Left lung (tissue), 10 donors: ENCODE results near the gene PTGFR. TPM values are rescaled to one million over a fixed set of nuclear protein-coding genes. Genes with fewer than 3 reads are reported as not detected.

Experiments
- ATAC-seq: fragments of 200-7000 bp; cut with Tn5 transposase; one replicate; pipeline ENCODE4 v1.9.1; 2020; ENCODE audit warnings: moderate library complexity
- DNase-seq, 4 donors: peaks; one replicate each; pipeline ENCODE4 v3.0.0-alpha.2; 2013 to 2020
- H3K27ac ChIP-seq, 2 donors: fragments of 200-600 bp; sonication (generic) in 1 of 2; one replicate each; pipeline versions ENCODE4 v1.5.0 to v1.8.0; 2020 to 2021
- H3K27me3 ChIP-seq, 2 donors: fragments of 200-600 bp; sonication (generic) in 1 of 2; one replicate each; pipeline versions ENCODE4 v1.5.0 to v1.8.0; 2020 to 2021
- H3K36me3 ChIP-seq, 2 donors: fragments of 200-600 bp; sonication (generic) in 1 of 2; one replicate each; pipeline versions ENCODE4 v1.5.0 to v1.8.0; 2020 to 2021
- H3K4me1 ChIP-seq, 2 donors: fragments of 200-600 bp; one replicate each; pipeline ENCODE4 v1.8.0; 2021
- H3K4me3 ChIP-seq, 2 donors: fragments of 200-600 bp; sonication (generic) in 1 of 2; one replicate each; pipeline versions ENCODE4 v1.5.0 to v1.8.0; 2020 to 2021; ENCODE audit warnings: mild to moderate bottlenecking in 1 of 2
- H3K9me3 ChIP-seq, 2 donors: fragments of 200-600 bp; sonication (generic) in 1 of 2; one replicate each; pipeline versions ENCODE4 v1.5.0 to v1.8.0; 2020 to 2021
- intact Hi-C, 2 donors: fragments of 100-400 bp; cut with DNase I; formaldehyde crosslinking; loops; one replicate each; pipeline versions ENCODE4 v1.11.2 to v1.14.2; 2022
- polyA plus RNA-seq, 6 donors: library from polyadenylated mRNA; unstranded; fragments of 120-200 nt; gene quantifications; one replicate each; pipeline ENCODE4 v1.2.1, GENCODE V29; 2013; ENCODE audit not compliant: insufficient read length in 6 of 6
- total RNA-seq, 2 donors: library from RNA; stranded (reverse); fragmentation: NEBNext Ultra II Directional; extraction: Animal tissue kit (Norgen Biotek cat#: 25700); gene quantifications; one replicate each; pipeline ENCODE4 v1.2.1, GENCODE V29; 2021
- TF ChIP-seq, protein P1 (sequence below), 2 donors: fragments of 200-600 bp; sonication (generic) in 1 of 2; IDR thresholded peaks; one replicate each; pipeline versions ENCODE4 v1.5.0 to v1.8.0; 2021; ENCODE audit warnings: antibody characterized with exemption in 2 of 2
- donor health status: DM: no; HTN: yes; CAD: no.
- donor health status: DM: no; HTN: no; CAD: no.

The PTGFR gene
- total and polyA plus RNA-seq, 8 donors = 0.10 to 4.7 (median 0.16) TPM

DNA sequence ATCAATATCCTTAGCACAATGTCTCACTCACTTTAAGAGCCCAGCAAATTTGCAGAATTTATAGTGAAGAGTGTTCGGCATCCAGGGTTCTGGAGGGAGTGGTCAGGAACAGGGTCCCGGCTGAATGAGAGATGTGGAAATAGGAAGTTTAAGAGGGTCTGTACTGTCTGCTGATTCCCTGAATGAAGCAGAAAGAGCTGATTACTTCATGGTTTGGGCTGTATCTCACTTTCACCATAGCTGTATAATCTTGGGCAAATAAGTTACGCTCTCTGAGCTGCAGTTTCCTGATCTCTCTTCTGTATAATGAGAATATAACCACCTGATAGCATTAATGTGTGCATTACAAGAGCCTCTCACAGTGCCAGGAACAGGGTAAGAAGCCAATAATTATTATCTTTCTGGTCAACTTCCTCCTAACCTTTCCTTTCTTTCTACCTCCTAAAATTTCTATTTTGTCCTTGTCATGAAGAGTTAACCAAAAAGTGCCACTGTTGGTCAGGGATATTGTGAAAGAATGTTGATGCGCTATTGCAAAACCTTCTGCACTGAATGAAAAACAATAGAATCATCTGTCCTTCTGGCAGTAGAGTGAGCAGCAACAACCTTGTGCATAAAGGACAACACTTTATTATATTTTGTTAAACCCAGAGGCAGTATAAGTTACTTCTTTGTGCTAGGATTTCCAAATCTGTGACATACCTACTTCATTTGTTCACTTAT, 14.7 kb upstream of the PTGFR start:
- H3K4me1 ChIP-seq = no peaks in the 10 kb centered on the region
- no peaks in the 10 kb centered on the region for H3K27me3 ChIP-seq
- H3K27ac ChIP-seq = no peak overlapping the region
- TF ChIP-seq, protein P1, sequence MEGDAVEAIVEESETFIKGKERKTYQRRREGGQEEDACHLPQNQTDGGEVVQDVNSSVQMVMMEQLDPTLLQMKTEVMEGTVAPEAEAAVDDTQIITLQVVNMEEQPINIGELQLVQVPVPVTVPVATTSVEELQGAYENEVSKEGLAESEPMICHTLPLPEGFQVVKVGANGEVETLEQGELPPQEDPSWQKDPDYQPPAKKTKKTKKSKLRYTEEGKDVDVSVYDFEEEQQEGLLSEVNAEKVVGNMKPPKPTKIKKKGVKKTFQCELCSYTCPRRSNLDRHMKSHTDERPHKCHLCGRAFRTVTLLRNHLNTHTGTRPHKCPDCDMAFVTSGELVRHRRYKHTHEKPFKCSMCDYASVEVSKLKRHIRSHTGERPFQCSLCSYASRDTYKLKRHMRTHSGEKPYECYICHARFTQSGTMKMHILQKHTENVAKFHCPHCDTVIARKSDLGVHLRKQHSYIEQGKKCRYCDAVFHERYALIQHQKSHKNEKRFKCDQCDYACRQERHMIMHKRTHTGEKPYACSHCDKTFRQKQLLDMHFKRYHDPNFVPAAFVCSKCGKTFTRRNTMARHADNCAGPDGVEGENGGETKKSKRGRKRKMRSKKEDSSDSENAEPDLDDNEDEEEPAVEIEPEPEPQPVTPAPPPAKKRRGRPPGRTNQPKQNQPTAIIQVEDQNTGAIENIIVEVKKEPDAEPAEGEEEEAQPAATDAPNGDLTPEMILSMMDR (IDR thresholded peaks at IDR 0.05) = no peak
- ATAC-seq = no peak
- H3K9me3 ChIP-seq = no peaks in the 10 kb centered on the region
- no peak overlapping the region for H3K4me3 ChIP-seq
- DNase-seq = no peak
- no peaks in the 10 kb centered on the region for H3K36me3 ChIP-seq
- intact Hi-C loops = no loop called here

DNA sequence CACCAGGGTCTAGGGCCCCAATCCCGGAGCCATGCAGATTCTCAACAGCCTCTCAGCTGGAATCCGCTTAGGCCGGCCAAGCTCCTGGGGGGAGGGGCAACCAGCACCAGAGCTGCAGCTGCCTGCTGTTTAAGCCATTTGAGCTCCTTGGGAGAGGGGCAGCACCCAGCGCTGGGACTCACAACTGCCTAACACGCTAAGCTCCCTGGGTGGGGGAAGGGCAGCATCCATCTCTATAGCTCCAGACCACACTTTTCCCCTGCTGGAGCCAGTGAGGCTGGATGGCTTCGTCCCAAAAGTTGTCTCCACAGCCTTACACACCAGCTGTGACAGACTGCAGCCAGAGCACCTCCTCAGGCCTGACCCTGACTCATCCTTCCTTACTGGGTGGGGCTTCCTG, 6.9 kb upstream of the PTGFR start:
- H3K27ac ChIP-seq = no peak overlapping the region
- no peak overlapping the region for H3K4me3 ChIP-seq
- no peaks in the 10 kb centered on the region for H3K36me3 ChIP-seq
- H3K9me3 ChIP-seq = no peaks in the 10 kb centered on the region
- DNase-seq = peak in 1 of 4 donors; percentile 36
- no peaks in the 10 kb centered on the region for H3K4me1 ChIP-seq
- no peak for ATAC-seq
- TF ChIP-seq, protein P1 (IDR thresholded peaks at IDR 0.05) = no peak
- intact Hi-C loops = no loop called here
- H3K27me3 ChIP-seq = no peaks in the 10 kb centered on the region

- intact Hi-C loops = no loop called here
- peak; percentile 77 for ATAC-seq
- H3K9me3 ChIP-seq = no peaks in the 10 kb centered on the region
- no peaks in the 10 kb centered on the region for H3K4me1 ChIP-seq
- TF ChIP-seq, protein P1 (IDR thresholded peaks at IDR 0.05) = no peak
- H3K27me3 ChIP-seq = peaks cover 0 to 41% of the 10 kb centered on the region in 2 donors
- H3K27ac ChIP-seq = peak overlapping the region in 1 of 2 donors; percentile 42
- H3K4me3 ChIP-seq = peak overlapping the region; percentile 38 to 43
- no peaks in the 10 kb centered on the region for H3K36me3 ChIP-seq
- DNase-seq = peak in 3 of 4 donors; percentile 9 to 71 (median 36)
These were observed 787 bp downstream of the PTGFR start for GRCh38 chr1:78491451-78492071.

DNA sequence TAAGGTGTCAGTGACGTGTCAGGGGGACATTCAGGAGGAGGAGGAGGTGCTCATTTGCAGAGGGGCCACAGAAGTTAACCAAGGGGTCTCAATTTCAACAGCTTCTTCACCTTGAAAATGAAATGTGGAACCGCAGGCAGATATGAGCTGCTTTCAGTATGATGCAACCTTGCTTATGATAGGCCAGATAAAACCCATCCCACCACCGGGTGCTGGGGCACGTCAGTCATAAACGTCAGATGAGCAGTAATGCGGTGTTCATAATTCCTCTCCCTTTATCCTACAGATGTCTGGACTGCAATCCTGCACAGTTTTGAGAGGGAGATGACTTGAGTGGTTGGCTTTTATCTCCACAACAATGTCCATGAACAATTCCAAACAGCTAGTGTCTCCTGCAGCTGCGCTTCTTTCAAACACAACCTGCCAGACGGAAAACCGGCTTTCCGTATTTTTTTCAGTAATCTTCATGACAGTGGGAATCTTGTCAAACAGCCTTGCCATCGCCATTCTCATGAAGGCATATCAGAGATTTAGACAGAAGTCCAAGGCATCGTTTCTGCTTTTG, 1.7 kb downstream of the PTGFR start:
- ATAC-seq (no peak), DNase-seq (no peak)
- no peaks in the 10 kb centered on the region for H3K36me3 ChIP-seq
- no peaks in the 10 kb centered on the region for H3K9me3 ChIP-seq
- peaks cover 0 to 41% of the 10 kb centered on the region in 2 donors for H3K27me3 ChIP-seq
- intact Hi-C loops = no loop called here
- H3K4me1 ChIP-seq = no peaks in the 10 kb centered on the region
- no peak overlapping the region for H3K27ac ChIP-seq
- TF ChIP-seq, protein P1 (IDR thresholded peaks at IDR 0.05) = no peak
- no peak overlapping the region for H3K4me3 ChIP-seq

DNA sequence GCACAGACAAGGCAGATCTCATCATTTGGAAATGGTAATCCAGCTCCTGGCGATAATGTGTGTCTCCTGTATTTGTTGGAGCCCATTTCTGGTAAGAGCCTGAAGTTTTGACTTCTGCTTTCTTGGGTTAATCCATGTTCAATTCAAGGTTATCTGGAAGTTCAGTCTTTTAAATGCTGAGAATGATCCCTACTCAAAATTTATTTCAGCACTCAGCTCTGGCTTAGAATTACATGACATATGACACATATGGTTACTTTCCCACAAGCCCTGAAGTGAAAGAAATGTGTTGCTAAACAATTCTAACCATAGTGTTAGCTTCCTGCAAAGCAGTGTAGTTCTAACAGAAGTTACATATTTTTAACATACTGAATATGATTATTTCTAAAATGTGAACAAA, 2.7 kb downstream of the PTGFR start:
- Histone ChIP-seq H3K9me3 (no peaks in the 10 kb centered on the region), H3K4me1 (no peaks in the 10 kb centered on the region), H3K4me3 (no peak overlapping the region), H3K36me3 (no peaks in the 10 kb centered on the region), H3K27ac (no peak overlapping the region), H3K27me3 (peaks cover 0 to 41% of the 10 kb centered on the region in 2 donors)
- intact Hi-C loops = no loop called here
- TF ChIP-seq, protein P1 (IDR thresholded peaks at IDR 0.05) = no peak
- no peak for ATAC-seq
- DNase-seq = no peak
